ENCODE data around the gene SMARCB1.

Gene SMARCB1

GRCh38 chr22:23803001-23803819 is 16.4 kb downstream of the SMARCB1 start:
- no peak for DNase-seq (ENCODE audit: low read depth)

GRCh38 chr22:23804781-23805291 is 18.1 kb downstream of the SMARCB1 start:
- DNase-seq (ENCODE audit: low read depth): no peak

DNA sequence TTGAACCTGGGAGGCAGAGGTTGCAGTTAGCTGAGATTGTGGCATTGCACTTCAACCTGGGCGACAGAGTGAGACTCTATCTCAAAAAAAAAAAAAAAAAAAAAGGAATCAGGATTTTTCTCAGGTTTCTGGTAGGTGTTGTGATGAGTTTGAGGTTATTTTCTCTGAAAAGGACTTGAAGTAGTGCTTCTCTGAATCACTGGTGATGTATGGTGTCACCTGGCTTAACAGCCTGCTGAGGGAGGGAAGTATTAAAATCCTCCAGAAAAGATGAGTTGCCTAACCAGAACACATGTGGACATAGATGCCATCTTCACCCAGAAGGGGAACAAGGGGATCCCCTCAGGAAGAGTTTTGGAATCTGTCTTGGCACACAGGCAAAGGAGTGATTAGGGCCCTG is 20.1 kb downstream of the SMARCB1 start:
- DNase-seq (ENCODE audit: low read depth): no peak

DNA sequence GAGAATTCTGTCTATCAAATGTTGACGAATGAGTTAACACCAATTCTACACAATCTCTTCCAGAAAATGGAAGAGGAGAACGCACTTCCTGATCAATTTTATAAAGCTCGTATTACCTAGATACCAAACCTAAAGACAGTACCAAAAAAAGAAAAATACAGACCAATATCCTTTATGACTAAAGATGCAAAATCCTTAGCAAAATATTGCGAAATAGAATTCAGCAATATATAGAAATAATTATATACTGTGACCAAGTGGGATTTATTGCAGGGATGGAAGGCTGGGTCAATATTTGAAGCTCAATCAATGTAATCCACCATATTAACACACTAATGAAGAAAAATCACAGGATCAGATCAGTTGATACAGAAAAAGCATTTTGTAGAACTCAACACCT is 25.6 kb downstream of the SMARCB1 start:
- DNase-seq (ENCODE audit: low read depth): no peak

DNA sequence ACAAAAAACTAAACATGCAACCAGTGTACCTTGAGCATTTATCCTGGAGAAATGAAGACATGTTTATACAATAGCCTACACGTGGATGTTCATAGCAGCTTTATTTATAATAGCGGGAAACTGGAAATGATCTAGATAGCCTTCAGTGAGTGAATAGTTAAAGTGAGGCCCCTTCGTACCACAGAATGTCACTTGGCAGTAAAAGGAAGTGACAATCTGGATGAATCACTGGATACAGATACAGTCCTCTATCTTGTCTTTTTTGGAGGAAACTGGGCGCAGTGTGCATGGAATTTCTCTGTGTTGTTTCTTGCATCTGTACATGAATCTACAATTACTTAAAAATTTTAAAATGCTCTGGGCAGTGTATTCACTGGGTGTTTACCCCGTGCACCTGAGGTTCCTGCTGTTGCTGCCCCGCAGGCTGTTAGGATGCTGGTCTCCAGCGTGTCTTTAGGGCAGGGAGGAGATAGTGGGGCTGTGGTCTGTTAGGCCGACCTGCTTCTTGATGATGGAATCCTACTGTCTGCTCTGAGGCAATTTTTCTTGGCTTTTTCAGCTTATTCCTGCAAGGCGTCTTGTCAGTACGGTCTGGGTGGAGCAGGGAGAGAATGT is 28.9 kb downstream of the SMARCB1 start:
- DNase-seq (ENCODE audit: low read depth): no peak

DNA sequence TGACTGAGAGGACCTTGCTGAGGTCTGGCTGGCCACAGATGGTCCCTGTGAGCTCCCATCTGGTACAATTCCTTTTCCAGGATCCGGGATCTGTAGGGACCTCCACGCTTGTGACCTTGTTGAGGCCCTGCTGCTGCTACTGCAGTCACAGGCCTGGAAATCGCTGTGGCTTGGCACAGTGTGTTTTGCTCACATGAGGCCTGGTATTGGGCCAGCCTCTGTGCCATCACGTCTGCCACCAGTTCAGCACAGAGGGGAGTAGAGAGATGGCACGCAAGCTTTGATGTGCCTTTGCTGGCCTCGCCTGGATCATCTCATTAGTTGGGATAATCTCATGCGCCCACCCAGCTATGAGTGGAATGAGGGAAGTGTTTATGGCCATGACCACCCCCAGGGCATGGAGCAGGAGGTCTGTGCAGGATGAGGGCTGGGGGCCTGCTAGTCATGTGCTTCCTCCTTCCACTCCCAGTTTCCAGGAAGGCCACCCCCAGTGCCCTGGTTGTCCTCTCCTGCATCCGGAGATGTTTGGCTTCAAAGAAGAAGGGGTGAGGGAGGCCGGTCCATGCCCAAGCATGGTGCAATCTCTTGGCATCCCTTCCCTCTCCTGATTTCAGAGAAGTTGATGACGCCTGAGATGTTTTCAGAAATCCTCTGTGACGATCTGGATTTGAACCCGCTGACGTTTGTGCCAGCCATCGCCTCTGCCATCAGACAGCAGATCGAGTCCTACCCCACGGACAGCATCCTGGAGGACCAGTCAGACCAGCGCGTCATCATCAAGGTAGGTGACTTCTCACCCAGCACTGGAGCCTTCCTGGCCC is 29.6 kb downstream of the SMARCB1 start:
- DNase-seq (ENCODE audit: low read depth): no peak

GRCh38 chr22:23817146-23817545 is 30.4 kb downstream of the SMARCB1 start:
- no peak for DNase-seq (ENCODE audit: low read depth)

DNA sequence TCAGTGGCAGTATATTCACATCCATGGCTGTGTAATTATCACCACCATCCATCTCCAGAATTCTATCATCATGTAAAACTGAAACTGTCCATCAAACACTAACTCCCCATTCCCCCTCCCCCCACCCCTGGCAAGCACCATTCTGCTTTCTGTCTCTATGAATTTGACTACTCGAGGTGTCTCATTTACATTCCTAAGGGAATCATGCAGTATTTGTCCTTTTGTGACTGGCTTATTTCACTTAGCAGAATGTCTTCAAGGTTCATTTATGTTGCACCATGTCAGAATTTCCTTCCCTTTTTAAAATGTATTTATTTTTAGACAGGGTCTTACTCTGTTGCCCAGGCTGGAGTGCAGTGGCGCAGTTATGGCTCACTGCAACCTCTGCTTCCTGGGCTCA is 31.8 kb downstream of the SMARCB1 start:
- no peak for DNase-seq (ENCODE audit: low read depth)

- no peak for DNase-seq (ENCODE audit: low read depth)
Observed at GRCh38 chr22:23820748-23821211, 34.0 kb downstream of the SMARCB1 start.

GRCh38 chr22:23822101-23822671 is 35.4 kb downstream of the SMARCB1 start:
- DNase-seq (ENCODE audit: low read depth): no peak

DNA sequence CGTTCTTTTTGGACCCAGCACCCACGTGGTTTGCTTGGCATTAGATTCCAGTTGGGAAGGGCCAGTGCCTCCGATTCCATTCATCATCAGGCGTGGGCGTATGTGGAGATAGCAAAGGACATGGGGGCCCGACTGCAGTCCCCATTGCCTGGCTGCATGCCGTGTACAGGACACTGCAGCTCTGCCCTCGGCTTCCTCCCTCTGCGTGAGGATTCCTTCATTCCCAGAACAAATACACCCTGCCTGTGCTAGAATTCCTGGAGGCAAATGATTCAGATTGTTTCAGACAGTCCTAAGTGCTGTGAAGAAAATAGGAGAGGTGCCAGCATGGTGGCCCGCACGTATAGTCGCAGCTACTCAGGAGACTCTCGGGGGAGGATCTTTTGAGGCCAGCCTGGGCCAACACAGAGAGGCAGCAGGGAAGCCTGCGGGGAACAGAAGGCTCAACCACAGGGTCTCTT is 36.6 kb downstream of the SMARCB1 start:
- no peak for DNase-seq (ENCODE audit: low read depth)

GRCh38 chr22:23824476-23825245 is 37.9 kb downstream of the SMARCB1 start:
- no peak for DNase-seq (ENCODE audit: low read depth)

- DNase-seq (ENCODE audit: low read depth): no peak
Observed at GRCh38 chr22:23825246-23825905, 38.6 kb downstream of the SMARCB1 start.

GRCh38 chr22:23826510-23827350 is 40.0 kb downstream of the SMARCB1 start:
- peak; percentile 58 for DNase-seq (ENCODE audit: low read depth)

GRCh38 chr22:23827351-23827995 is 40.7 kb downstream of the SMARCB1 start:
- no peak for DNase-seq (ENCODE audit: low read depth)

GRCh38 chr22:23828800-23829680 is 42.3 kb downstream of the SMARCB1 start:
- DNase-seq (ENCODE audit: low read depth): no peak

- peak; percentile 81 for DNase-seq (ENCODE audit: low read depth)
Observed at GRCh38 chr22:23829845-23830372, 43.1 kb downstream of the SMARCB1 start.

GRCh38 chr22:23831261-23831660 is 44.5 kb downstream of the SMARCB1 start:
- no peak for DNase-seq (ENCODE audit: low read depth)
